B cell (primary cell): ENCODE data around the gene TMIE. TPM values are rescaled to one million over a fixed set of nuclear protein-coding genes. Genes with fewer than 3 reads are reported as not detected.

Experiments
- ATAC-seq: fragments of 200-7000 bp; cut with Tn5 transposase; one replicate; pipeline ENCODE4 v1.10.0; 2021; ENCODE audit warnings: low read depth, mild to moderate bottlenecking, moderate number of reproducible peaks, moderate library complexity
- CTCF ChIA-PET: fragments of 350-600 bp; sonication (Branson Sonifier 250); formaldehyde crosslinking; loops from one replicate; lab custom pipeline; 2021; ENCODE audit warnings: antibody characterized with exemption, inconsistent platforms; lab: Charles Lee
- POLR2A ChIA-PET: fragments of 350-600 bp; sonication (Branson Sonifier 250); formaldehyde crosslinking; loops from one replicate; lab custom pipeline; 2021; ENCODE audit warnings: antibody characterized with exemption; lab: Charles Lee
- DNase-seq: peaks from one replicate; pipeline ENCODE4 v3.0.0; 2013
- H2AFZ ChIP-seq: 2 replicates; pipeline ENCODE4 v1.6.1; 2012; ENCODE audit warnings: mild to moderate bottlenecking, low read depth, low read length; ENCODE audit not compliant: insufficient read depth, poor library complexity, severe bottlenecking
- H3K27ac ChIP-seq, 2 donors: 1 replicate in 1 of 2; 2 replicates in 1 of 2; pipeline ENCODE4 v1.5.1; 2012 to 2013; ENCODE audit warnings: low read length in 2 of 2, mild to moderate bottlenecking in 2 of 2, moderate library complexity in 1 of 2
- H3K27me3 ChIP-seq, 4 experiments: fragments of 200-600 bp in 1 of 4; sonication (generic) in 1 of 4; replicated peaks in 1 of 4; 1 replicate in 2 of 4; 2 replicates in 2 of 4; pipeline versions ENCODE4 v1.6.1 to v1.7.0; 2013 to 2016; ENCODE audit warnings: low read length in 3 of 4, mild to moderate bottlenecking in 2 of 4, mixed read lengths in 1 of 4, moderate library complexity in 1 of 4; ENCODE audit not compliant: insufficient read depth in 4 of 4, control insufficient read depth in 3 of 4; ENCODE audit errors: control extremely low read depth in 1 of 4
- H3K36me3 ChIP-seq, 2 experiments: replicated peaks in 1 of 2; 1 replicate in 1 of 2; 2 replicates in 1 of 2; pipeline versions ENCODE4 v1.6.1 to v1.7.1; 2013; ENCODE audit warnings: low read length in 1 of 2; ENCODE audit not compliant: insufficient read depth in 2 of 2, control insufficient read depth in 1 of 2; ENCODE audit errors: control extremely low read depth in 1 of 2, extremely low read depth in 1 of 2
- H3K4me1 ChIP-seq, 2 donors: fragments of 200-600 bp in 1 of 2; sonication (generic) in 1 of 2; 1 replicate in 1 of 2; 2 replicates in 1 of 2; pipeline versions ENCODE4 v1.5.1 to v1.6.1; 2013 to 2017; ENCODE audit warnings: low read length in 2 of 2; ENCODE audit not compliant: control insufficient read depth in 2 of 2, insufficient read depth in 2 of 2
- H3K4me2 ChIP-seq: replicated peaks from 2 replicates; pipeline ENCODE3; 2012; ENCODE audit warnings: mild to moderate bottlenecking, low read depth, low read length; ENCODE audit not compliant: poor library complexity, severe bottlenecking
- H3K4me3 ChIP-seq, 5 experiments: fragments of 200-600 bp in 1 of 5; sonication (generic) in 1 of 5; 1 replicate in 3 of 5; 2 replicates in 2 of 5; pipeline versions ENCODE4 v1.5.1 to v1.7.0; 2011 to 2016; ENCODE audit warnings: low read length in 4 of 5, mild to moderate bottlenecking in 4 of 5, low read depth in 2 of 5, control low read depth in 1 of 5, moderate library complexity in 1 of 5; ENCODE audit not compliant: insufficient read depth in 1 of 5; ENCODE audit errors: control extremely low read depth in 1 of 5, extremely low read depth in 1 of 5
- H3K79me2 ChIP-seq: fragments of 200-600 bp; sonication (generic); one replicate; pipeline ENCODE4 v1.6.0; 2016; ENCODE audit warnings: low read length; ENCODE audit not compliant: control insufficient read depth, insufficient read depth
- H3K9ac ChIP-seq: fragments of 200-600 bp; sonication (generic); 2 replicates; pipeline ENCODE4 v1.6.1; 2017; ENCODE audit warnings: mild to moderate bottlenecking, low read length, moderate library complexity
- H3K9me3 ChIP-seq, 3 donors: one replicate each; pipeline versions ENCODE4 v1.6.1 to v1.7.1; 2013; ENCODE audit warnings: low read length in 2 of 3; ENCODE audit not compliant: control insufficient read depth in 2 of 3, insufficient read depth in 1 of 3; ENCODE audit errors: control extremely low read depth in 1 of 3
- H4K20me1 ChIP-seq: 2 replicates; pipeline ENCODE4 v1.6.0; 2012; ENCODE audit warnings: mild to moderate bottlenecking, low read length; ENCODE audit not compliant: insufficient read depth, control insufficient read depth, poor library complexity, severe bottlenecking
- H3K27ac Mint-ChIP-seq: one replicate; pipeline ENCODE4 v1.8.0; 2021; ENCODE audit warnings: mixed read lengths
- H3K27me3 Mint-ChIP-seq: one replicate; pipeline ENCODE4 v1.8.0; 2021; ENCODE audit warnings: mixed read lengths
- H3K4me1 Mint-ChIP-seq: one replicate; pipeline ENCODE4 v1.8.0; 2021; ENCODE audit warnings: mixed read lengths
- H3K4me3 Mint-ChIP-seq: one replicate; pipeline ENCODE4 v1.8.0; 2021; ENCODE audit warnings: mixed read lengths
- H3K9me3 Mint-ChIP-seq: one replicate; pipeline ENCODE4 v1.8.0; 2022; ENCODE audit warnings: mixed read lengths; ENCODE audit not compliant: insufficient read depth
- EZH2 ChIP-seq: IDR thresholded peaks from 2 replicates; pipeline ENCODE4 v1.6.1; 2012; ENCODE audit warnings: borderline replicate concordance, low read depth, mild to moderate bottlenecking, moderate library complexity, low read length; ENCODE audit not compliant: insufficient read depth, poor library complexity, severe bottlenecking
- WGBS: methylation state at CpG from one replicate; pipeline ENCODE4 v1.1.5; 2013; ENCODE audit warnings: missing lambda C conversion rate; ENCODE audit not compliant: insufficient coverage; 5-methylcytosine and 5-hydroxymethylcytosine counted together
- intact Hi-C: fragments of 100-400 bp; cut with micrococcal nuclease; formaldehyde crosslinking; loops from one replicate; pipeline ENCODE4 v1.10.0; 2022
- polyA plus RNA-seq: library from polyadenylated mRNA; depleted of rRNA; stranded (reverse); fragments of >200 nt; gene quantifications from 2 replicates; pipeline ENCODE4 v1.2.3, GENCODE V29; 2012
- total RNA-seq, 2 donors: library from RNA; stranded (reverse); fragments of 120-200 nt in 1 of 2; gene quantifications; 1 replicate in 1 of 2; 2 replicates in 1 of 2; pipeline versions ENCODE4 v1.2.3 to v1.2.4, GENCODE V29; 2013 to 2022
- TF ChIP-seq, protein P1 (sequence below): fragments of 200-600 bp; IDR thresholded peaks from one replicate; pipeline ENCODE4 v1.8.0; 2022; ENCODE audit warnings: antibody characterized with exemption, mild to moderate bottlenecking

TMIE gene
- total and polyA plus RNA-seq, 2 donors (not counting 1 experiment from before 2014, with no cell fraction given), result not detected

DNA sequence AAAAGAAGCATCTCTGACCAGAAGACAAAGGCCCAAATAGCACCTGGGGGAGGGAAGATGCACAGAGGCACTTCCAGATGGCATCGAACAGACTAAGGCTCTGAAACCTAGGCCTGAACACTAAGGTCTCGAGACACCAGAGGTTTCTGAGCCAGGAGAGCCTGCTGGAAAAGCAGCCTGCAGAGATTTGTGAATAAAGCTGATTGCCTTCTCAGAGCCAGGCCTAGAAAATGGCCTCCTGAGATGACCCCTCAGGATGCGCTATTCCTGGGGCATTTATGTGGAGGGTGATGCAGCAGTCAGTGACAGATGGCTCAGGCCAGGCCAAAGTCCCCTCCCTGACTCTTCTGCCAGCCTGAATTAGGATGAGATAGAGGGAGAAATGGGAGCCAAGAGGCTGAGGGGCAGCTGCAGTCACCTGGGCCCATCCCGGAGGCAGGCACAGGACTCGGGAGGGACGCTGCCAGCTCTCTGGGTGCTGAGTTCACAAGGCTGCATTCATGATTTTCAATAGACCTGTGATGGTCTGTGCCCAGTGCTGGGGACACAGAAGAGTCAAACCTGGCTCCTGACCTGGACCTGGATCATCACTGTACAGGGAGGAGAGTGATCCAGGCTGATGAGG is 9.6 kb downstream of the TMIE start:
- peaks cover 3% of the 10 kb centered on the region for H3K27me3 Mint-ChIP-seq
- TF ChIP-seq, protein P1, sequence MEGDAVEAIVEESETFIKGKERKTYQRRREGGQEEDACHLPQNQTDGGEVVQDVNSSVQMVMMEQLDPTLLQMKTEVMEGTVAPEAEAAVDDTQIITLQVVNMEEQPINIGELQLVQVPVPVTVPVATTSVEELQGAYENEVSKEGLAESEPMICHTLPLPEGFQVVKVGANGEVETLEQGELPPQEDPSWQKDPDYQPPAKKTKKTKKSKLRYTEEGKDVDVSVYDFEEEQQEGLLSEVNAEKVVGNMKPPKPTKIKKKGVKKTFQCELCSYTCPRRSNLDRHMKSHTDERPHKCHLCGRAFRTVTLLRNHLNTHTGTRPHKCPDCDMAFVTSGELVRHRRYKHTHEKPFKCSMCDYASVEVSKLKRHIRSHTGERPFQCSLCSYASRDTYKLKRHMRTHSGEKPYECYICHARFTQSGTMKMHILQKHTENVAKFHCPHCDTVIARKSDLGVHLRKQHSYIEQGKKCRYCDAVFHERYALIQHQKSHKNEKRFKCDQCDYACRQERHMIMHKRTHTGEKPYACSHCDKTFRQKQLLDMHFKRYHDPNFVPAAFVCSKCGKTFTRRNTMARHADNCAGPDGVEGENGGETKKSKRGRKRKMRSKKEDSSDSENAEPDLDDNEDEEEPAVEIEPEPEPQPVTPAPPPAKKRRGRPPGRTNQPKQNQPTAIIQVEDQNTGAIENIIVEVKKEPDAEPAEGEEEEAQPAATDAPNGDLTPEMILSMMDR, result no peak
- no peak for TF ChIP-seq EZH2
- no peaks in the 10 kb centered on the region for H3K9me3 Mint-ChIP-seq
- WGBS, result 94% methylated on average over 6 of the region's 6 CpGs
- Histone ChIP-seq H3K27ac (no peak overlapping the region), H3K4me1 (no peaks in the 10 kb centered on the region), H3K9ac (no peak overlapping the region), H3K36me3 (no peaks in the 10 kb centered on the region), H3K27me3 (no peaks in the 10 kb centered on the region), H2AFZ (no peak overlapping the region), H3K4me2 (no peak overlapping the region), H3K79me2 (no peaks in the 10 kb centered on the region), H4K20me1 (no peaks in the 10 kb centered on the region), H3K4me3 (no peak overlapping the region), H3K9me3 (no peaks in the 10 kb centered on the region)
- intact Hi-C loops, result no loop called here
- H3K27ac Mint-ChIP-seq, result no peak overlapping the region
- no peaks in the 10 kb centered on the region for H3K4me1 Mint-ChIP-seq
- ChIA-PET CTCF (interaction anchor here (1.3 kb wide), 1 partner anchor 184 kb away, joined by 6 read pairs; no protein-coding TSS in a partner anchor), POLR2A (no interaction called here)
- DNase-seq (no peak), ATAC-seq (no peak)
- H3K4me3 Mint-ChIP-seq, result no peak overlapping the region

DNA sequence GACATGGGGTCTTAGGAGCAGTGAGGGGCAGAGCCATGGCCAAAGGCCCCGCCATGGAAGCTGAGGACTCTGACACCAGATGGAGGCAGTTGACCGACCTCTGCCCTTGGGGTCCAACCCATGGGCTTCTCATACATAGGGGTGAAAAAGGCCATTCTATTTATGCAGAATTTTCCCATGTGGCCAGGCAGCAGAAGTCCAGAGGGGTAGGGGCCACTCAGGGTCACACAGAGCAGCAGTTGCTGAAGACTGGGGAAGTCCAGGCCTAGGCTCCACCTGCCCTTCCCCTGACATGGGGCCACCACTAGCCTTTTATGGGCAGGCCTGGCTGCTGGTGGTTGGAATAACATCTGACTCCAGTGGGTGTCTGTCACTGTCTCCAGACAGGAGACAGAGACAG is 10.1 kb downstream of the TMIE start:
- no peak for TF ChIP-seq EZH2
- TF ChIP-seq, protein P1, result no peak
- Mint-ChIP-seq H3K4me1 (no peaks in the 10 kb centered on the region), H3K4me3 (no peak overlapping the region), H3K27ac (no peak overlapping the region), H3K9me3 (no peaks in the 10 kb centered on the region), H3K27me3 (peaks cover 3% of the 10 kb centered on the region)
- no peaks in the 10 kb centered on the region for H4K20me1 ChIP-seq
- no peaks in the 10 kb centered on the region for H3K79me2 ChIP-seq
- no peak overlapping the region for H3K27ac ChIP-seq
- ChIA-PET POLR2A (no interaction called here), CTCF (no interaction called here)
- H3K4me2 ChIP-seq, result no peak overlapping the region
- no peaks in the 10 kb centered on the region for H3K9me3 ChIP-seq
- no peak overlapping the region for H2AFZ ChIP-seq
- no peaks in the 10 kb centered on the region for H3K4me1 ChIP-seq
- DNase-seq (no peak), ATAC-seq (no peak)
- no peak overlapping the region for H3K9ac ChIP-seq
- intact Hi-C loops, result no loop called here
- H3K4me3 ChIP-seq, result no peak overlapping the region
- WGBS, result 100% methylated on average over 1 of the region's 2 CpGs
- no peaks in the 10 kb centered on the region for H3K36me3 ChIP-seq
- no peaks in the 10 kb centered on the region for H3K27me3 ChIP-seq
